ENCODE results near the gene ILDR1.

The ILDR1 gene

DNA sequence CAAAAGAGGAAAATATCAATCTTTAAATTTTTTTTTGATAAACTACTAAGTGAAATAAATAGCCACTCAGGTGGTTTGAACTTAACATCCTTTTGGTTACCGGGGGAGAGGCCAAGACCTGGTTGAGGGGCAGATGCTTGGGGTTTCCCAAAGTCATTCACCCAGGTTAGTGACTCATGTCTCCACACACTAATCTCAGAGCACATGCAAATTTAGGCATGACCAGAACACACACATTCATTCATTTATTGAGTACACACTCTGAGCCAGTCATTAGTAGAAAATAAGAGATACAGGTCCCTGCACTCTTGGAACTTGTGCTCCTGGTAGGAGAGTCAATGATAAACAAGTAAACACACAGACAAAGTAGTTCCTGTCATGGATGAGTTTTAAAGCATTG is 7.3 kb downstream of the ILDR1 start:
- DNase-seq (ENCODE audit: low spot score), result no peak

DNA sequence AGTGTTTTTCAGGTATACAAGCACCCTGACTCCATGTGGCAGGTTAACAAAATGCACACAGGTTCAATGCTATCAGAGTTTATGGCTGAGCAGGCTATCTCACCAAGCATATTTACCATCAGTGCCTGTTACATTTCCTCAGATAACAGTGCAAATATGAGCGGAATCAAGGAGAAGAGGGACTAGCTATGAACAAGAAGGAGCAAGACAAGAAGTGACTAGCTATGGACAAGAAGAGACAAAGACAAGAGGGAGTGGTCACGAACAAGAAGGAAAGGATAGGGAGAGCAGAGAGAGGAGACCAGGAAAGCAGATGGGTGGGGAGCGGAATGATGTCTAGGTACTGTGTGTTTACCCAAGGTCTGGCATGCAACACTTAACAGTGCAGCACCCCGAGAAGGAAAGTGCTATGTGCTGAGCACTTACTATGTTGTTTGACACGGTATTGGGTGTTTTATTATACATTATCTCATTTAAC is 8.6 kb downstream of the ILDR1 start:
- DNase-seq (ENCODE audit: low spot score), result no peak

DNA sequence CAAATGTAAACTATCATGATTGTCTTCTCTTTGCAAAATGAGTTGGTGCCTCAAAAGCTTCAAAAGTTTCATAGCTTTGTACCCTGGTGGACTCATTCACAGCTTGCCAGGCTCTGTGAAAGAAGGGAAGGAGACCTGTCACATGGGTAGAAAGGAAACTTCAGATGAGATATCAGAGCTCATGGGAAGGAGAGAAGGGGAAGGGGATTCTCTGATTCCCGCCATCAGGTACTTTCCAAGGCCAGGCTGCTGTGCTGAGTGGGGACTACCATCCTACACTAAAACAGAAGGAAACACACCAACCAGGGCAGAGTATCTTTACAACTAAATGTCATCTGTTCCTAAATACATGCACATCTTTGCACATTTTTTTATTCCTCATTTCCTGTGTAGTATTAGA is 9.2 kb downstream of the ILDR1 start:
- no peak for DNase-seq (ENCODE audit: low spot score)

DNA sequence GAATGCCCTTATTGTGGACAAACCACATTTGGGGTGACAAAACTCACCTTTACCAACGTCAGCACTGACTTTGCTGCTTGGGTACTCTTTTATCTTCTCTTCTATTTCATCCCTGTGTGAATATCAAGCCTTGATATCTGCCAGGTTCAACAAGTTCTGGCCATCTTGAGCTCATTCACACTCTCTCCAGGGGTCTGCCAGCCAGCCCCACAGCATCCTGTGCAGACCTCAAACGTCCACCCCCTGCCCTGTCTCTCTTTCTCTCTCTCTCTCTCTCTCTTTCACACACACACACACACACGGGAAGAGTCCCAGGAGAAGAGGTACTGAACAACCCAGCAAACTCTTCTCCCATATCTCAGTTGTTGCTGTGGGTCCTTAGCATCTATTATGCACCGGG is 10.7 kb downstream of the ILDR1 start:
- DNase-seq (ENCODE audit: low spot score), result no peak

DNA sequence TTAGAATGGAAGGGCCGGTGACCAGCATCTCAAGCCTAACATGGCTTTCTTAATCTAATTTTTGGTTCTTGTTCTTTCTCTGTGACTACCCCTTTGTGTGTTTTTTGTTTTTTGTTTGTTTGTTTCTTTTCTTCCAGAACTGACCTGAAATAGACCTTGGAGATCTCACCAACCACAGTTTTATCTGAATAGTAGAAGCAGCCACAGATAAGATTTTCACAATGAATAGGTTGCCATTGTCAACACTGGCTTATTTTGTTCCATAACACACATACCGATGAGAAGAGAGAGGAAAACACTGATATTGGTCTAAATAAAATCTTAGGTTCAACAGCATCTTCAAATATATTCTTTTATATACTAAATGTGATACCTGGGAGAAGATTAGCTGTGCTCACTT is 11.5 kb downstream of the ILDR1 start:
- DNase-seq (ENCODE audit: low spot score), result no peak

DNA sequence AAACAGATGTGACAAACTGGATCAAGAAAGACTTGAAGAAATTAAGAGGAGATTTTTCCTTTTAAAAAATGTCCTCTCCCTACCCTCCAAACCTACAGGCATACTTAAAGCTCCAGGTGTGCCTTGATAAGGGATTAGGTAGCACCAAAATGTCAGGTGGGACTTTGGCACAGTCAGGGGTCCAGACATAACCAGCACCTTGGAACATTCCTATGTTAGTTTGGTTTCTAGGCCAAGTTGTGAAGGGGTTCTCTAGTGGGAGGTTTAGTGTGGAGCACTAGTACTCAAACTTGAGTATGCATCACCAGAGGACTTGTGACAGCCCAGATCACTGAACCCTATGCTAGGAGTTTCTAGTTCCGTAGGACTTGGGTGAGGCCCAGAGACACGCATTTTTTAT is 13.9 kb downstream of the ILDR1 start:
- no peak for DNase-seq (ENCODE audit: low spot score)

DNA sequence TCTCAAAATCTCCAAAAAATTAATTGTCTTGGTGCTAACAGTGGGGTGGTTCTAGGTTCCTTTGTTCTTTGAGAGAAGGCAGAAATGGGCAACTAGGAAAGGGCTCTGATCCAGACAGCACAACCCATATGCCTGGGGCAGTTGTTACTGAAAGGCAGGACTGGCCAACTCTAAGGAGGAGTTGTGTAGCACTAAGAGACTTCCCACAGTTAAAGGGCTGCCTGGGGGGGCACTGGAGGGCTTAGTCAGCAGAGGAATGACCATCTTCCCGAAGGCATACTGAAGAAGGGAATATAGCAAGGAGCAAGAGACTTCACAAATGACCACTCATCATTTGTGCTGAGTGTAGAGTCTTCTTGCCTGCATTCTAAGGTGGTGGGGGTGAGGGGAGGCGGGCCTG is 15.8 kb downstream of the ILDR1 start:
- DNase-seq (ENCODE audit: low spot score), result no peak

DNA sequence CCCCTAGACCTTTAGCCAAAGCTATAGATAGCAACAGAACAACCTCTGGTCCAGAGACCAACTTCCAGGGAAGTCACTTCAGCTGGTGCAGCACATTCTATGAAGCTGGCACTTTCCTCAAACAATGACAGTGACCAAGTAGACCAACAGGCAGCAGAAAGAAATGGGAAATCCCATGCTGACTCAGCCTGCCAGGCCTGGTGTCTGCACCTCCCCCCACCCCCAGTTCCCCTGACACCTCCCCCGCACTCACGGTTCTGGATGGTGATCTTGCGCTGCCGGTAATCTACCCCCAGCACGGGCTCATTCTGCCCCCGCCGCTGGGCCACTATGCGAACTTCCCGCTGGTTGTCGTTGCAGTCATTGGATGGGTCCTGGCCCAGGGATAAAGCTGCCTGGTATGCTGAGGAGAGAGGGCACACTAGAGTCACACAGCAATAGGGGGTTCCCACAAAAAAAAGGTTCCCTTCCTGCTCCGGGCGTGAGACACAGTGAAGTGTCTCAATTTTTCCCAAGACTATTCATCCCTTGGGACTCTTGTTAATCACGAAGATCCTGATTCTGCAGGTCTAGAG is 17.0 kb downstream of the ILDR1 start:
- no peak for DNase-seq (ENCODE audit: low spot score)

DNA sequence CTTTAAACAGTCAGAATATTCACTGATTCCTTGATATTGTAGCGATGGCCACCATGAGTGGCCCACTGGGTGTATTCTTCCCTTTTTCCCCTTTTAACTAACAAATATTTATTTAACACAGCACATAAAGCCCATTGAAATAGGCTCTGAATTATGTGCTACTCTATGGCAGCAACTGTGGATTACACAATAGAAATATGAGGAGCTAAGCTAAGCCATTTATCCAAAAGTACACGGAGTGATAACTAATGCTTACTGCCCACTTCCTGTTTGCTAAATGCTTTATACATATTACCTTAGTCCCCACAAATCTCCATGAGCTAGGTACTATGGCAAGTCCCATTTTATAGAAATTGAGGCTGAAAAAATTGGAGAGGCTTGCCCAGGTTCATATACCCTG is 17.9 kb downstream of the ILDR1 start:
- DNase-seq (ENCODE audit: low spot score), result no peak

DNA sequence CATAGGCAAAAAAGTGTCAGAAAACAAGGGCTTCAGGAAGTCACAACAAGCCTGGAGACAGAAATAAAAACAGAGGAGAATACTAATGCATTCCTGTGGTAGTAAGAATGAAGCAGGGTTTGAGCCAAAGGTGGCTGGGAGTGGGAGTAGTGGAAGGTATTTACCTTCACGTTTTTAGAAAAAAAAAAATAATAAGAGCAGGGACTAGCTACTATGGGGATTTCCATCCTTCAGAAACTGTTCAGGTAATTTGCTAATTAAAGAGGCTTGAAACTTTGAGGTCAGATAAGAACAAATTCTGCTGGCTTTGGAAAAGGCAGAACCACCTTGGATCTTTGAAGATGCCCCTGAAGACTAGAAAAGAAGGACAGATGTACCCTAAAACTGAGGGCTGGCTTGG is 18.4 kb downstream of the ILDR1 start:
- DNase-seq (ENCODE audit: low spot score), result no peak

DNA sequence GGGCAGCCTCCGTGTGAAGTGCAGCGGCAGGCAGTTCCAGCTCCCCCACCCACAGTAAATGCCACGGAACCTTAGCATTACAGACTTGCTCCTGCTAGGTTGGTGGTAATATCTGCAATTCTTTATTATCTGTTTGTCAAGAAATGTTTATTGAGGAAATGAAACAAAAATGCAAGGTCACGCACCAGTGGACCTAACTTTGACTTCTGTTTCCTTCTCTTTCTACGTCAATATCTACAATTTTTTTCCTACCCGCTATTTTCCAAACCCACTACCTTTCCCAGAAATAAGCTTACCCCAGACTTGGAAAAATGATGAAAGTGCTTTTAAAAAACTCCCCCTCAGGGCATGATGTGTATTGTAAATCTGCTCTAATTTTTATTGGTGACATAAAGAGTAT is 18.9 kb downstream of the ILDR1 start:
- no peak for DNase-seq (ENCODE audit: low spot score)

DNA sequence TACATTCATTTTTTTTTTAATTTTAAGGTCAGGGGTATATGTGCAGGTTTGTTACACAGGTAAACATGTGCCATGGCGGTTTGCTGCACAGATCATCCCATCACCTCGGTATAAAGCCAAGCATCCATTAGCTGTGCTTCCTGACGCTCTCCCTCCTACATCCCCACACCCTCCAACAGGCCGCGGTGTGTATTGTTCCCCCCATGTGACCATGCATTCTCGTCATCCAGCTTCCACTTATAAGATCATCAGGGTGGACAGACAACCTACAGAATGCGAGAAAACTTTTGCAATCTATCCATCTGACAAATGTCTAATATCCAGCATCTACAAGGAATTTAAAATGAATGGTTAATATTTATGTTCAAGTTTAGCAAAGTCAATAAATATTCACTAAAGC is 19.4 kb downstream of the ILDR1 start:
- no peak for DNase-seq (ENCODE audit: low spot score)

DNA sequence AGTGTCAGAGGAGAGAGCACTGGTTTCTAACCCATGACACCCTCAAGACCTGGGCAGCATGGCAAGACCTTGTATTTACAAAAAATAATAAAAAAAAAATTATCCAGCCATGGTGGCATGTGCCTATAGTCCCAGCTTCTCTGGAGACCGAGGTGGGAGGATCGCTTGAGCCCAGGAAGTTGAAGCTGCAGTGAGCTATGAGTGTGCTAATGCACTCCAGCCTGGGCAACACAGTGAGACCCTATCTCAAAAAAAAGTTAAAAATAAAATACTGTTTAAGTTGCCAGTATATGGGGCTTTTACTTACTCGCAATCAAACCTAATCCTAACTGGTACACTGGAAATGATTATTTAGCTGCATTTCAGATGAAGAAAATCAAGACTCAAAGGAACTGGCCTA is 20.2 kb downstream of the ILDR1 start:
- no peak for DNase-seq (ENCODE audit: low spot score)

DNA sequence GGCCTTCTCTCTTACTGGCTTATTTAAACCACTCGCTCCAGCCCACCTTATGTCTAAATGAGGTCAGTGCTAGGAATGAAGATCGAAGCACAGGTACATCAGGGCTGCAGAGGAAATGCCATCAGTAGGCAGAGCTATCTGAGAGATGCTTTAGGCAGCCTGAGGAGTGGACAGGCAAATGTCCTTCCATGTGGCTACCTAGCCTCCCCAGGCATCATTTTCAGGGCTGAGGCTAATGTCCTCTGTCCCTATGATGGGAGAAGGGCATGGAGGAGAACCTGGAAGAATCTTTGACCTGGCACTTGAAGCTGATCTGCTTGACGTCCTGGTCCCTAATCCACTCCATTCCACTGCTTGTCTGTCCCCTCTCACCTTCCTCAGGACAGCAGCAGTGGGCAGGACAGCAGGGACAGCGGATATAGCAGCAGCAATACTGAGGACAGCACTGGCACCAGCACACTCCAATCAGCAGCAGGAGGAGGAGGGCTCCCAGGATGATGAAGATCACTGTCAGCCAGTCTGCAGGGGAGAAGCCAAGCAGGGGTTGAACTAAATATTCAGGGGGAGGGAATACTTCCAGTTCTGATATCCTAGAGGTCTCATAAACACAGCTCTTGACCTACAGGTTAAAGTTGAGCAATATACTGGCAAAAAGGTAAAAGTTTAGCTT is 21.0 kb downstream of the ILDR1 start:
- no peak for DNase-seq (ENCODE audit: low spot score)

DNA sequence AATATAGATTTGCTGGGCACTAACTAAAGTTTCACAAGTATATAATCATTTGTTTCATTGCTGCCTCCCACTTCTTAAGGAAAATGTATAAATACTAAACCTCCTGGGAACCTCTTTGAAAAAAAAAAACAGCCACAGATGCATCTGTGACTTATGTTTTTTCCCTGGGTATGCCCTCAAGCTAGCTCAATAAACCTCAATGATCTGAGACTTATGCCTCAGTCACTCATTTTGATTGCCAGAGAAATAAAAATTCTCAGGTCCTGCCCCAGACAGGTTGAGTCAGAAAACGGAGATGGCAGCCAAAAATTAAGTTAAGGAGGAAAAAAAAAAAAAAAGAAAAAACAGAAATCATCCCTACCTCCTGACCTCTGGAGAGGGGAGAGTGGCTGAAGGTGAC is 22.1 kb downstream of the ILDR1 start:
- no peak for DNase-seq (ENCODE audit: low spot score)

DNA sequence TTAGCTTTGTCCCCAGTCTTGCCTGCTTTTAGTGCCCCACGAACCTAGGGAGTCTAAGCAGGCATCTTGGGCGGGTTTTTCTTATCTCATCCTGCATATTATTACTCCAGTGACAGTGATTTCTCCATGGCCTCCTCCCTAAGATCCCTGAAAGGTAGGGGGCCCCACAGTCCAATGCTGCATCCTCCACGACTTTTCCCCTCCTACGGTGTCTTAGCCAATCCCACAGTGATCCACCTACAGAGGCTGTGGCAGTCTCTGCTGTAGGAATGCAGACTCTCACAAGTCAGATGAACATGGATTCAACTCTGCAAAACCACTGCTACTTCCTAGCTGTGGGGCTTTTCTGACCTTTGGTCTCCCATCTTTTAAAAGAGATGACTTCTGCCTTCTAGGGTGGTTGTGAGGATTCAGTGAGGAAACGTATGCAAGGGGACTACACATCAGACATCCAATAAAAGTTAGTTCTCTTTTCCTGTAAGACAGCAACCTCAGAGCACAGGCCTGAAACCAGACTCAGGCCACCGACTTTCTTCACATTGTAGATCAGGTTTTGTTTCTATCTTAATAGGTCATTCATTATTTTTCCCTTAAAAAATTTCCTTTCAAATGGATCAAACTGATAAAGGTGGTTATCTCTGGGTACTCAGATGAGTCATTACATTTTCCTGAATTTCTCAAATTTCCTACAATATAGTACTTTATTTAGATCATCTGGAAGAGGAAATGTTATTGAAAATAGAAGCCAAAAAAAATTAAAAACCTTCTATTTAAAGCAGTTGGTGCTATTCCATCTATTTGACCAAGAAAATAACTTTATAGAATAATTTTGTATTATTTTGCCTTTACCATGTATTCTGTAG is 23.2 kb downstream of the ILDR1 start:
- DNase-seq (ENCODE audit: low spot score), result peak; percentile 38

DNA sequence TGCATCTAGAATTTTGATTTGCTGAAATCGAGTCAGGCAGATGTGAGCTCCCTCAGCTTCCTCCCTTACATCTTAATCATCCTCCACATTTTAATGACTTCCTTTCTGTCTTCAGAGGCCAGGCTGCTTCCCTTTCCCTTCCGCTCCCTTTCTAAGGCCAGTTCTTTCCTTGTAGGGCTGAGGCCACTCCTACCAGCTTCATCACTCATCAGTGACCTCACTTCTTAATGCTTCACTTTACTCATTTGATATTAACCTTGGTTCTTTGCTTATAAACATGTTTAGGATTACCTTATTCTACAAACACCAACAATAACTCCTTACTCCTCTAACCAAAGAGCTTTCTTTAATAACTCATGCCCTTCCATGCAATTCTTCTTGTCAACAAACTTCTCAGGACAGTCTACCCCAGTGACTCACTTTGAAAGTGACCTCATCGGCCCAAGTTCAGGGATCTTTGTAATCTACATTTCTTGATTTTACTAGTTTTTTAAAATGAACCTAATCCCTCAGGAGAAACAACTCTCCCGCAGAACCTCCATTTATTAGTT is 23.9 kb downstream of the ILDR1 start:
- no peak for DNase-seq (ENCODE audit: low spot score)

DNA sequence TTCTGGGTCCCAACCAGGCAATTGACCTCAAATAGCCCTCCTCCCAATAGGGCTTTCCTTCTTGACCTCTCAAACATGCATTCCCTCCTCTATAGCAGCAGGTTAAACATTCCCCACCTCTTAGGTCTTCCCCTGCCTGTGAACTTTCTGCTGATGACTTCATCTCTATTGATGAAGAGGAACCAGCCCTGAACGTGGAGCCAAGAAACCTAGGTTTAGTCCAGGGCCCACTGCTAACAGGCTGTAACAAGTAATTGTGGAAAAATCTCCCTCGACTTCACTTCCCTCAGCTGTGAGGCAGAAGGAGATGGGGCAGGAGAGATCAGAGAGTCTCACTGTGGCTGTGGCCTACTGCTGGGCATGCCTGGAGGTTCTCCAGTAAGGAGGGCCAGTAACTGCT is 24.7 kb downstream of the ILDR1 start:
- no peak for DNase-seq (ENCODE audit: low spot score)

DNA sequence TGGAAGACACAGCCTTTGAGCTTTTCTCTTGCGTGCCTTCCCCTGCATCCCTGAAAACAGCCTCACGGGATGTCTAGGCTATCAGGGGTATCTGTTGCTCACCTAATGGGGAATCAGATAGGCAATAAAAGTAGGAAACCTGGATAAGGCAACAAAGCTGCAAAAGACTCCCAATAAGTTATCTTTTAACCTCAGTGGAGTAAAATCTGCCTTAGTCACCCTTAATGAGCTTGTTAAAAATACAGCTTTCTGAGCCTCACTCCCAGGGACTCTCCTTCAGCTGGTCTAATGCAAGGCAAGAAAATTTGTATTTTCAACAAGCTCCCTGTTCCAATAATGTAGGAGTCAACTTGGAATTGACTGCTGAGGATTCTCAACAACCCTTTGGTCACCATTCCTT is 25.6 kb downstream of the ILDR1 start:
- no peak for DNase-seq (ENCODE audit: low spot score)

DNA sequence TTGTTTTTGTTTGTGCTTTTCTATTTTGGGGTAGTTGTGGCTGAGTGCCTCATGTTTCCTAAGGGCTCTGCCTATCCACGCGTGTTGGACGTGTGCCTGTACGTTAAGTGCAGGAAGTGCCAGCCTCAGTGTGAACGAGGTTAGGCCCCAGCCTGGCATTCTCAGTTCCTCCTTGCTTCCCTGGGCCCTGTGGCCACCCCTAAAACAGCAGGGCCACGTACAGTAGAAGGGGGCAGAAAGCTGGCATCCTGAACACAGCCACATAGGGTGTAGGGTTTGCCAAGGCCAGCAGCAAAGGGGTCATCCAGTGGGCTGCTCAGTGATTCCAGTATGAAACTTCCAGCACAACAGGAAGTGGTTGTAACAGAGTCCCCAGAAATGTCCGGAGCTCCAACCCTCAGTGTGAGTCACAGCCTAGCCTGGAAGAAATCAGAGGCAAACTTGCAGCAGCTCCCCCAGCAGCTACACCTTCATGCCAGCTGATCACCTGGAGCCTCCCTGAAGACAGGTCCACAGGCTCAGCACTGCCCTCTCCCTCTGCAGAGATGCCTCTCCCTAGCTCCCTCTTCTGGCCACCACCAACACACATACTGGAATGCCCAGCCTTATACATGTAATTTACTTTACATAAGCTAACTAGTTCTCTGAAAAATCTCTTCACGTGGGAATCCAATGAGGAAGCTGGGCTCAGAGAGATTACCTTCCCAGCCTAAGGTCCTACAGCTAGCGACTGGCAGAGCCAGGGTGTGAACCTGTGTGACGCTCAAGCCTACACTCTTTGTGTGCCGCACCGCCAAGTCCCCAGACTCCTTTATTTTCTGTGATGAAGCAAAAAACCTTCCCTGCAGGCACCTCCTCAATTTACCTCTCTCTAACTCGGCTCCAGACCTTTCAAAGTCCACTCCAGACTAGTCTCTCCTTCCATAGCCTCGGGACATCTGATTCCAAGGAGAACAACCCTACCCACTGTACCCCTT is 26.6 kb downstream of the ILDR1 start:
- peak; percentile 60 for DNase-seq (ENCODE audit: low spot score)

DNA sequence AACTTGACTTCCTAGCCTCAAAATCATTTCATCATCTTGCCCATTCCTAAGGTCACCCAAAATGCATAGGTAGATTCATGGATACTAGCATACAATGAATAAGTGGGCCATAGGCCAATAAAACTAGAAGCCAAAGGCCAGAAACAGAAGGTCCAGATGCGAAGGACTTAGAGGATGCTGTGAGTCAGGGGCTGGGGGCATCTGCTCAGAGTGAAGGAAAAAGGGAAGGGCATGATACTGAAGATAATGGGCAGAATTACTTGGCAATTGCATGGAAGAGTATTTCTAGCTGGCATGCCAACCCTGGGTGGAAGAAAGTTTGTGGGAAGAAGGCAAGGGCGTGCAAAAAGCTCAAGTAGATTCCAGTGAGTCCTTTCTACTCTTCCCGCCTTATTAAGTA is 27.5 kb downstream of the ILDR1 start:
- no peak for DNase-seq (ENCODE audit: low spot score)
